Right atrium auricular region (tissue), 2 donors: ENCODE measurements around the gene RAB36. TPM values are rescaled to one million over a fixed set of nuclear protein-coding genes. Genes with fewer than 3 reads are reported as not detected.
A peak's percentile ranks its signal among the peaks of the same experiment; 100 is the strongest.

Source experiments
- DNase-seq: peaks from one replicate; pipeline ENCODE4 v3.0.0-alpha.2; 2019; ENCODE audit warnings: low spot score
- H3K27ac ChIP-seq, 2 donors: fragments of 200-600 bp; sonication (generic); 1 replicate in 1 of 2; 2 replicates in 1 of 2; pipeline ENCODE4 v1.5.1; 2016 to 2019
- H3K27me3 ChIP-seq, 2 donors: fragments of 200-600 bp; sonication (generic); one replicate each; pipeline versions ENCODE4 v1.5.1 to v1.6.0; 2017 to 2019
- H3K36me3 ChIP-seq: fragments of 200-600 bp; sonication (generic); one replicate; pipeline ENCODE4 v1.5.1; 2016
- H3K4me1 ChIP-seq, 2 donors: fragments of 200-600 bp; sonication (generic); one replicate each; pipeline versions ENCODE4 v1.5.1 to v1.6.0; 2017 to 2019
- H3K4me3 ChIP-seq, 2 donors: fragments of 200-600 bp; sonication (generic); 1 replicate in 1 of 2; 2 replicates in 1 of 2; pipeline ENCODE4 v1.5.1; 2017 to 2019; ENCODE audit warnings: mild to moderate bottlenecking in 1 of 2, moderate library complexity in 1 of 2
- H3K9me3 ChIP-seq, 2 donors: fragments of 200-600 bp; sonication (generic); one replicate each; pipeline ENCODE4 v1.5.1; 2019
- CTCF ChIP-seq, 2 donors: fragments of 200-600 bp; sonication (generic); IDR thresholded peaks; one replicate each; pipeline ENCODE4 v1.5.1; 2019; ENCODE audit warnings: antibody characterized with exemption in 2 of 2
- total RNA-seq, 2 donors: library from RNA; depleted of rRNA; stranded (reverse); fragments of >200 nt; gene quantifications; one replicate each; pipeline ENCODE4 v1.1.0, GENCODE V29; 2016

RAB36 gene, protein sequence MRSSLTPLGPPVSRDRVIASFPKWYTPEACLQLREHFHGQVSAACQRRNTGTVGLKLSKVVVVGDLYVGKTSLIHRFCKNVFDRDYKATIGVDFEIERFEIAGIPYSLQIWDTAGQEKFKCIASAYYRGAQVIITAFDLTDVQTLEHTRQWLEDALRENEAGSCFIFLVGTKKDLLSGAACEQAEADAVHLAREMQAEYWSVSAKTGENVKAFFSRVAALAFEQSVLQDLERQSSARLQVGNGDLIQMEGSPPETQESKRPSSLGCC
- total RNA-seq: 1 to 10 TPM in 1 of 2 donors, under 1 TPM in 1; 0.59 to 2.0 TPM

DNA sequence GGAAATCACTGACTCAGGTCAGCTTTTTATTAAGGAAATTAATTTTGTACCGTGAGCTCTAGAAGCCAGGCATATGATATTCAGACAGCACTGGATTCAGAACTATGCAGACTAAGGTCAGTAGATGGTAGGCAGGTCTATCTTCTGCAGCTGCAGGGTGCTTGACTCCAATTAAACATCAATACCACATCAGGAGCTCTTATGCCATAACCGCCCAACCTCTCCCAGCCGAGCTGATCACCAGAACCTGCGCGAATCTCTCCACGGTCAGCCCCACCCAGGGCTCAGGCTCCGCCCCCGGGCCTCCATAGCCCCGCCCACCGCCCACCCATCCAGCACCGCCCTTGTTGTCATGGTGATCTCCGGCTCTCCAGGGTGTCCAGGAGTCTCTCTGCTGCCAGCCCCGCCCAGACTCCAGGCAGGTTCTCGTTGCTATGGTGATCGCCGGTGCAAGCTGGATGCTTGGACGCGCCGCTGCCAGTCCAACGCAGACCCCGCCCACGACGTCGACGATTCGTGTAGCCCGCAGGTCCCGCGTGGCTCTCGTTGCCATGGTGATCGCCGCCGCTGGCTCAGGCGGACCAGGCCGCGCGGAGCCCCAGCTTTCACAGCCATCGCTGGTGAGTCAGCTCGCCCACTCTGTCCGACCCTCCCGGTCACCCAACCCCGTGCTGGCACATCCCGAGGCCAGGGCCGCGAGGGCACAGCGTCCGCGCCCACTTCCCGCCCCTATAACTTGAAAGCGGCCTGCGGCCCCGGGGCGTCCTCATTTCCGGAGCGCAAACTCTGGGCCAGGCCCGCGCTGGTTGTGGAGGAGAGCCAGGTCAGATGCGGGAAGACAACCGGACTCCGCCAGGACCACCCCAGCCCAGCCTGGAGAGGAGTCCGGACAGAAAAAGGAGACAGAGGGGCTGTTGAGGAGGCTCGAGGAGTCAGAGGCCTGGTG lies at the start of gene RAB36:
Gene RAB36, plus strand, starts transcription at position 546 of the 946 bp plus-strand sequence. CDS start 1,140 bp downstream, outside the sequence.
- Histone ChIP-seq H3K27me3 (no peaks in the 10 kb centered on the region), H3K36me3 (no peaks in the 10 kb centered on the region), H3K4me1 (peaks cover 0 to 29% of the 10 kb centered on the region in 2 donors), H3K27ac (peak within 1 kb of the TSS; percentile 36 to 51), H3K4me3 (peak within 1 kb of the TSS; percentile 23 to 49), H3K9me3 (no peaks in the 10 kb centered on the region)
- TF ChIP-seq CTCF (IDR thresholded peaks at IDR 0.05): no peak
- DNase-seq: peak; percentile 98

- Histone ChIP-seq H3K36me3 (no peaks in the 10 kb centered on the region), H3K4me1 (peaks cover 0 to 31% of the 10 kb centered on the region in 2 donors), H3K27me3 (no peaks in the 10 kb centered on the region), H3K4me3 (no peak overlapping the region), H3K9me3 (no peaks in the 10 kb centered on the region), H3K27ac (no peak overlapping the region)
- TF ChIP-seq CTCF (IDR thresholded peaks at IDR 0.05): no peak
- DNase-seq: no peak
Measured at GRCh38 chr22:23095733-23096342, 49.4 kb upstream of the RAB36 start.

DNA sequence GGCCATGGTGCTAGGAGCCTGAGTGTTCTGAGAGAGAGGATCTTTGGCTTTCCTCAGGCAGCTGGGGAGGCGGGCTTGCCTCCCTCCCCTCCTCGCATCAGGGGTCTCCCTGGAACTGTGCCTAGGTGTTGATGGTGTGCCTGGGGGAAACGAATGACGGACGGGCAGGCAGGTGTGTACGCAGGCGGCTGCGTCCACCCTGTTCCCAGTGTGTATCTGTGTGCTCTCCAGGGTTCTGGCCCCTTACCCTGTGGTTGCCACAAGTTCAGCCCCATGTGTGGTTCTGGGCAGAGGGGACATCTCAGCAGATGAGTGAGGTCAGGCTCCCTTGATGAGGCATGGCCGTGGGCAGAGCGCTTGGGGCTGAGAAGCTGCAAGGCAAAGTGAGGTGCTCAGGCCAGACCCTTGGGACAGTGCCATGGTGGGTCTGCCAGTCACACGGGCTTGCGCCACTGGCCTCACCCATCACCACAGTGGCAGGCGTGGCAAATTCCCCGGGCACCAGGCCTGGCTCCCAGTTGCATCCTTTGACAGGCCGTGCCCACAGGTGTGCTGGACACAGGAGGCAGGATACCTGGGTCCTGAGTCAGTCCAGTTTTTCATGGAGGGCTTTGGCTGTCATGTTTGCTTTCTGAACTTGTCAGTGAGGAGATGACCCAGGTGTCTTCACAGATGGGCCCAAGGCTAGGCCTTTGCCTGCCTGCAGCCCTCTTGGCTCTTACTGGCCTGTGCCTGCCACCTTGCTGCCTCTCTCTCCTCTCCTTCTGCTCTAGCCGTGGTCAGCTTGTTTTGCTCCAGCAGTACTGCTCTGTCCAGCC lies 47.7 kb upstream of the RAB36 start:
- no peaks in the 10 kb centered on the region for H3K9me3 ChIP-seq
- no peaks in the 10 kb centered on the region for H3K27me3 ChIP-seq
- no peak for TF ChIP-seq CTCF (IDR thresholded peaks at IDR 0.05)

DNA sequence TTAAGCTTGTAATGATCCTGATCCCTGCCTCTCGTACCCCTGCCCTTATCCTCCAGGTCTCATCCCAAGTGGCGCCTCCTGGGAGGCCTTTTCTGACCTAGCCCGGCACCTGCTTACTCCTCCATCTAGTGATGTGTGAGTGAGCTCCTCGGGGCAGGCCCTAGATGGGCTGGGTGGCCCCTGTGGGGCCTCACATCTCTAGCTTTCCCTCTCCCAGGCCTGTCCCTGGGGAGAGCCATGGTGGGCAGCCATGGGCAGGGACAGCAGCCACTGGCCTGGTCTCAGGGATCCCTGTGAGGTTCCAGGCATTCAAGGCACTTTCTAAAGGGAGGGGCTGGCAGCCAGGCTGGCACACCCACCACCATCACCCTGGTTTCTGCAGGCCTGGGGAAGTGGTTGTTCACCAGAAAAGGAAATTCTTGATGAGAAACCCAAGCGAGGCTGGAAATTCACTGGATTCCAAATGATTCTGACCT lies 47.0 kb upstream of the RAB36 start:
- peak overlapping the region; percentile 67 to 82 for H3K27ac ChIP-seq

More for the DNA sequence above, 47.7 kb upstream of the RAB36 start:
- Histone ChIP-seq H3K4me3 (no peak overlapping the region), H3K36me3 (no peaks in the 10 kb centered on the region), H3K4me1 (peaks cover 0 to 31% of the 10 kb centered on the region in 2 donors), H3K27ac (peak overlapping the region; percentile 67 to 82)
- no peak for DNase-seq

More for the DNA sequence above, 47.0 kb upstream of the RAB36 start:
- H3K27me3 ChIP-seq: no peaks in the 10 kb centered on the region
- H3K4me1 ChIP-seq: peaks cover 0 to 31% of the 10 kb centered on the region in 2 donors
- DNase-seq: no peak
- H3K9me3 ChIP-seq: no peaks in the 10 kb centered on the region
- H3K36me3 ChIP-seq: no peaks in the 10 kb centered on the region
- no peak overlapping the region for H3K4me3 ChIP-seq
- TF ChIP-seq CTCF (IDR thresholded peaks at IDR 0.05): no peak
